Nephron progenitor cell (in vitro differentiated cells): ENCODE measurements around the gene SIGLECL1.

Source experiments
- DNase-seq: peaks from one replicate; pipeline ENCODE4 v3.0.0; 2021
- H3K27ac Mint-ChIP-seq: 2 replicates; pipeline ENCODE4 v1.8.0; 2021; ENCODE audit warnings: mild to moderate bottlenecking, moderate library complexity, mixed read lengths
- H3K27me3 Mint-ChIP-seq: 2 replicates; pipeline ENCODE4 v1.8.0; 2021; ENCODE audit warnings: mild to moderate bottlenecking, low read depth, mixed read lengths; ENCODE audit not compliant: poor library complexity
- H3K36me3 Mint-ChIP-seq: 2 replicates; pipeline ENCODE4 v1.8.0; 2021; ENCODE audit warnings: low read depth, mixed read lengths
- H3K4me1 Mint-ChIP-seq: 2 replicates; pipeline ENCODE4 v1.8.0; 2021; ENCODE audit warnings: mixed read lengths
- H3K4me3 Mint-ChIP-seq: 2 replicates; pipeline ENCODE4 v1.8.0; 2021; ENCODE audit warnings: mild to moderate bottlenecking, moderate library complexity, mixed read lengths
- H3K9me3 Mint-ChIP-seq: 2 replicates; pipeline ENCODE4 v1.8.0; 2021; ENCODE audit warnings: mild to moderate bottlenecking, moderate library complexity, mixed read lengths
- CTCF ChIP-seq: fragments of 200-600 bp; sonication (generic); IDR thresholded peaks from 2 replicates; pipeline ENCODE4 v1.5.0; 2021; ENCODE audit warnings: antibody characterized with exemption

The SIGLECL1 gene

GRCh38 chr19:51247972-51248590 is 2.8 kb upstream of the SIGLECL1 start:
- Mint-ChIP-seq H3K27ac (no peak overlapping the region), H3K36me3 (no peaks in the 10 kb centered on the region), H3K4me3 (no peak overlapping the region), H3K27me3 (peaks cover 12% of the 10 kb centered on the region), H3K9me3 (peaks cover 24% of the 10 kb centered on the region), H3K4me1 (no peaks in the 10 kb centered on the region)
- no peak for DNase-seq
- TF ChIP-seq CTCF = no peak

- Mint-ChIP-seq H3K27me3 (peaks cover 17% of the 10 kb centered on the region), H3K4me3 (no peak overlapping the region), H3K27ac (no peak overlapping the region), H3K36me3 (no peaks in the 10 kb centered on the region), H3K9me3 (peaks cover 19% of the 10 kb centered on the region), H3K4me1 (no peaks in the 10 kb centered on the region)
- no peak for TF ChIP-seq CTCF
- DNase-seq = no peak
Observed at GRCh38 chr19:51251468-51251820, 564 bp downstream of the SIGLECL1 start.

- no peak overlapping the region for H3K27ac Mint-ChIP-seq
- peaks cover 4% of the 10 kb centered on the region for H3K4me1 Mint-ChIP-seq
- H3K36me3 Mint-ChIP-seq = no peaks in the 10 kb centered on the region
- H3K4me3 Mint-ChIP-seq = no peak overlapping the region
- no peak for TF ChIP-seq CTCF
- no peak for DNase-seq
- peaks cover 13% of the 10 kb centered on the region for H3K9me3 Mint-ChIP-seq
- H3K27me3 Mint-ChIP-seq = peaks cover 17% of the 10 kb centered on the region
Observed at GRCh38 chr19:51252306-51253079, 1.6 kb downstream of the SIGLECL1 start.

- peaks cover 5% of the 10 kb centered on the region for H3K4me1 Mint-ChIP-seq
- H3K27me3 Mint-ChIP-seq = peaks cover 15% of the 10 kb centered on the region
- no peak overlapping the region for H3K4me3 Mint-ChIP-seq
- no peak for TF ChIP-seq CTCF
- H3K9me3 Mint-ChIP-seq = peaks cover 13% of the 10 kb centered on the region
- no peaks in the 10 kb centered on the region for H3K36me3 Mint-ChIP-seq
- no peak for DNase-seq
- H3K27ac Mint-ChIP-seq = no peak overlapping the region
Observed at GRCh38 chr19:51253088-51253806, 2.4 kb downstream of the SIGLECL1 start.

GRCh38 chr19:51256155-51256625 is 5.3 kb downstream of the SIGLECL1 start:
- Mint-ChIP-seq H3K36me3 (no peaks in the 10 kb centered on the region), H3K27me3 (peaks cover 23% of the 10 kb centered on the region), H3K9me3 (peaks cover 9% of the 10 kb centered on the region), H3K27ac (no peak overlapping the region), H3K4me3 (no peak overlapping the region), H3K4me1 (peaks cover 5% of the 10 kb centered on the region)
- no peak for DNase-seq
- TF ChIP-seq CTCF = no peak
